Trophoblast cell (in vitro differentiated cells and primary cell): ENCODE data around the gene PMS1.

Source experiments
- DNase-seq, 2 donors: peaks; one replicate each; pipeline ENCODE4 v3.0.0-alpha.2; 2016
- H2AFZ ChIP-seq: 2 replicates; pipeline ENCODE4 v1.6.1; 2013; ENCODE audit warnings: low read length, moderate library complexity, mild to moderate bottlenecking; ENCODE audit not compliant: insufficient read depth, poor library complexity
- H2AK5ac ChIP-seq: 2 replicates; pipeline ENCODE4 v1.6.1; 2013; ENCODE audit warnings: mild to moderate bottlenecking, low read length
- H2BK120ac ChIP-seq: 2 replicates; pipeline ENCODE4 v1.6.1; 2013; ENCODE audit warnings: low read length, mild to moderate bottlenecking, moderate library complexity; ENCODE audit not compliant: insufficient read depth, poor library complexity
- H2BK12ac ChIP-seq: 2 replicates; pipeline ENCODE4 v1.6.1; 2013; ENCODE audit warnings: mild to moderate bottlenecking, low read length, moderate library complexity
- H2BK5ac ChIP-seq: 2 replicates; pipeline ENCODE4 v1.6.1; 2013; ENCODE audit warnings: low read length, low read depth, moderate library complexity, mild to moderate bottlenecking; ENCODE audit not compliant: poor library complexity
- H3K14ac ChIP-seq: 2 replicates; pipeline ENCODE4 v1.6.1; 2013; ENCODE audit warnings: mild to moderate bottlenecking, low read length
- H3K18ac ChIP-seq: 2 replicates; pipeline ENCODE4 v1.6.1; 2013; ENCODE audit warnings: mild to moderate bottlenecking, low read length
- H3K23ac ChIP-seq: 2 replicates; pipeline ENCODE4 v1.6.1; 2013; ENCODE audit warnings: low read length
- H3K27ac ChIP-seq: 2 replicates; pipeline ENCODE4 v1.5.1; 2013; ENCODE audit warnings: low read depth, mild to moderate bottlenecking, inconsistent platforms, low read length, moderate library complexity
- H3K27me3 ChIP-seq: 2 replicates; pipeline ENCODE4 v1.6.1; 2013; ENCODE audit warnings: inconsistent platforms, mild to moderate bottlenecking, low read length, moderate library complexity; ENCODE audit not compliant: insufficient read depth
- H3K36me3 ChIP-seq, 2 experiments: 1 replicate in 1 of 2; 2 replicates in 1 of 2; pipeline ENCODE4 v1.6.1; 2013; ENCODE audit warnings: low read length in 2 of 2, mild to moderate bottlenecking in 2 of 2, moderate library complexity in 1 of 2; ENCODE audit not compliant: insufficient read depth in 2 of 2, control insufficient read depth in 1 of 2
- H3K4ac ChIP-seq: 2 replicates; pipeline ENCODE4 v1.6.1; 2013; ENCODE audit warnings: low read depth, mild to moderate bottlenecking, low read length, moderate library complexity
- H3K4me1 ChIP-seq, 2 experiments: 1 replicate in 1 of 2; 2 replicates in 1 of 2; pipeline ENCODE4 v1.6.1; 2013; ENCODE audit warnings: low read length in 2 of 2, mild to moderate bottlenecking in 2 of 2, moderate library complexity in 1 of 2; ENCODE audit not compliant: insufficient read depth in 2 of 2, control insufficient read depth in 1 of 2
- H3K4me2 ChIP-seq: 2 replicates; pipeline ENCODE4 v1.6.1; 2013; ENCODE audit warnings: inconsistent platforms, mild to moderate bottlenecking, low read length, moderate library complexity
- H3K4me3 ChIP-seq: 2 replicates; pipeline ENCODE4 v1.5.1; 2013; ENCODE audit warnings: mild to moderate bottlenecking, low read depth, low read length, inconsistent platforms
- H3K79me1 ChIP-seq: one replicate; pipeline ENCODE4 v1.6.1; 2013; ENCODE audit warnings: low read length
- H3K79me2 ChIP-seq: 2 replicates; pipeline ENCODE4 v1.6.1; 2013; ENCODE audit warnings: low read length, mild to moderate bottlenecking; ENCODE audit not compliant: control insufficient read depth, insufficient read depth, poor library complexity
- H3K9ac ChIP-seq: 2 replicates; pipeline ENCODE4 v1.6.1; 2013; ENCODE audit warnings: mild to moderate bottlenecking, low read length
- H3K9me3 ChIP-seq: 2 replicates; pipeline ENCODE4 v1.6.1; 2013; ENCODE audit warnings: low read depth, mild to moderate bottlenecking, control low read depth, inconsistent platforms, low read length; ENCODE audit not compliant: insufficient read depth
- H4K12ac ChIP-seq: 2 replicates; pipeline ENCODE4 v1.6.1; 2013; ENCODE audit warnings: low read depth, mild to moderate bottlenecking, low read length, moderate library complexity
- H4K8ac ChIP-seq: 2 replicates; pipeline ENCODE4 v1.6.1; 2013; ENCODE audit warnings: low read depth, mild to moderate bottlenecking, low read length, moderate library complexity
- H4K91ac ChIP-seq: one replicate; pipeline ENCODE4 v1.6.1; 2013; ENCODE audit warnings: low read depth, mild to moderate bottlenecking, low read length, moderate library complexity
- WGBS: extraction: QIAGEN DNeasy Blood & Tissue Kit; methylation state at CpG from one replicate; pipeline ENCODE4 v1.1.7; 2013; ENCODE audit warnings: missing lambda C conversion rate; ENCODE audit not compliant: insufficient read length, insufficient coverage; ENCODE audit errors: extremely low coverage; 5-methylcytosine and 5-hydroxymethylcytosine counted together

The PMS1 gene

GRCh38 chr2:189916651-189917050, 132.4 kb downstream of the PMS1 start:
- H3K9me3 ChIP-seq: no peaks in the 10 kb centered on the region
- no peak overlapping the region for H3K18ac ChIP-seq
- no peaks in the 10 kb centered on the region for H3K79me2 ChIP-seq
- no peaks in the 10 kb centered on the region for H3K4me1 ChIP-seq
- no peak overlapping the region for H3K14ac ChIP-seq
- H3K9ac ChIP-seq: no peak overlapping the region
- no peak overlapping the region for H4K8ac ChIP-seq
- no peak overlapping the region for H3K4ac ChIP-seq
- no peak overlapping the region for H3K4me3 ChIP-seq
- H2AFZ ChIP-seq: no peak overlapping the region
- H3K79me1 ChIP-seq: no peaks in the 10 kb centered on the region
- no peak overlapping the region for H4K12ac ChIP-seq
- DNase-seq: no peak
- H2AK5ac ChIP-seq: no peak overlapping the region
- no peak overlapping the region for H3K4me2 ChIP-seq
- H2BK5ac ChIP-seq: no peak overlapping the region
- no peak overlapping the region for H3K23ac ChIP-seq
- no peaks in the 10 kb centered on the region for H3K27me3 ChIP-seq
- WGBS: no CpG with 5 or more reads among the region's 2 CpGs
- no peaks in the 10 kb centered on the region for H3K36me3 ChIP-seq
- no peak overlapping the region for H2BK120ac ChIP-seq
- no peak overlapping the region for H2BK12ac ChIP-seq
- no peak overlapping the region for H3K27ac ChIP-seq
- no peak overlapping the region for H4K91ac ChIP-seq
